ENCODE results near the gene CCDC120. TPM values are rescaled to one million over a fixed set of nuclear protein-coding genes. Genes with fewer than 3 reads are reported as not detected.

The CCDC120 gene
- polyA plus RNA-seq, 1 of the 3 experiments (the other 2 are of a cell fraction): 2.1 TPM

- H3K9ac ChIP-seq: no peak overlapping the region
- no peaks in the 10 kb centered on the region for H3K27me3 ChIP-seq (ENCODE audit: insufficient read depth)
- TF ChIP-seq MEF2A (IDR thresholded peaks at IDR 0.05; ENCODE audit: borderline replicate concordance, low read depth): no peak
- no peak for TF ChIP-seq GABPA (IDR thresholded peaks at IDR 0.05; ENCODE audit: low read depth)
- TF ChIP-seq PBX3 (IDR thresholded peaks at IDR 0.05): no peak
- no peak for TF ChIP-seq TAF1 (IDR thresholded peaks at IDR 0.05; ENCODE audit: borderline replicate concordance, low read depth, low read length)
- H3K79me2 ChIP-seq (ENCODE audit: insufficient read depth): no peaks in the 10 kb centered on the region
- WGBS (ENCODE audit: low lambda C conversion rate): 83% methylated on average over 6 of the region's 9 CpGs
- no peaks in the 10 kb centered on the region for H4K20me1 ChIP-seq (ENCODE audit: insufficient read depth)
- H3K9me3 ChIP-seq: no peaks in the 10 kb centered on the region
- POLR2A ChIA-PET: no interaction called here
- H3K36me3 ChIP-seq (replicated peaks in 1 of 2; ENCODE audit: control insufficient read depth in 1 of 2, insufficient read depth in 2 of 2, low read length in 1 of 2): no peaks in the 10 kb centered on the region
- H3K4me3 ChIP-seq (ENCODE audit: low read depth in 2 of 2, low read length in 1 of 2): no peak overlapping the region
- H2AFZ ChIP-seq (ENCODE audit: low read depth): no peak overlapping the region
- CTCF ChIA-PET: no interaction called here
- H3F3A ChIP-seq (replicated peaks; ENCODE audit: insufficient read depth): peaks cover 7% of the 10 kb centered on the region
- DNase-seq: no peak
- H3K4me2 ChIP-seq: no peak overlapping the region
- no peaks in the 10 kb centered on the region for H3K9me2 ChIP-seq
- H3K27ac ChIP-seq (ENCODE audit: low read depth in 2 of 2, low read length in 1 of 2): no peak overlapping the region
- H3K4me1 ChIP-seq (ENCODE audit: control insufficient read depth in 1 of 2, insufficient read depth in 2 of 2, low read depth in 1 of 2, low read length in 1 of 2): no peaks in the 10 kb centered on the region; a peak in 1 of 4 replicates
These were observed 43.4 kb downstream of the CCDC120 start for GRCh38 chrX:49102190-49102589.

- no peaks in the 10 kb centered on the region; a peak in 1 of 4 replicates for H3K4me1 ChIP-seq (ENCODE audit: control insufficient read depth in 1 of 2, insufficient read depth in 2 of 2, low read depth in 1 of 2, low read length in 1 of 2)
- 50% methylated on average over 3 of the region's 3 CpGs for WGBS (ENCODE audit: low lambda C conversion rate)
- no peak overlapping the region for H2AFZ ChIP-seq (ENCODE audit: low read depth)
These were observed 44.8 kb downstream of the CCDC120 start for GRCh38 chrX:49103637-49104036.

More at GRCh38 chrX:49103637-49104036, 44.8 kb downstream of the CCDC120 start:
- Histone ChIP-seq H3K36me3 (replicated peaks in 1 of 2; ENCODE audit: control insufficient read depth in 1 of 2, insufficient read depth in 2 of 2, low read length in 1 of 2) (no peaks in the 10 kb centered on the region), H3K27me3 (ENCODE audit: insufficient read depth) (no peaks in the 10 kb centered on the region), H3K4me2 (no peak overlapping the region), H3K79me2 (ENCODE audit: insufficient read depth) (no peaks in the 10 kb centered on the region), H3K9me3 (no peaks in the 10 kb centered on the region), H3K4me3 (ENCODE audit: low read depth in 2 of 2, low read length in 1 of 2) (no peak overlapping the region), H3F3A (replicated peaks; ENCODE audit: insufficient read depth) (peaks cover 7% of the 10 kb centered on the region), H3K27ac (ENCODE audit: low read depth in 2 of 2, low read length in 1 of 2) (no peak overlapping the region), H4K20me1 (ENCODE audit: insufficient read depth) (no peaks in the 10 kb centered on the region), H3K9ac (no peak overlapping the region), H3K9me2 (no peaks in the 10 kb centered on the region)
- TF ChIP-seq SIN3A (IDR thresholded peaks at IDR 0.05; ENCODE audit: borderline replicate concordance, low read depth, low read length) (no peak), CHD2 (IDR thresholded peaks at IDR 0.05; ENCODE audit: low read length, partially characterized antibody) (no peak), NRF1 (IDR thresholded peaks at IDR 0.05; ENCODE audit: low read depth, low read length) (no peak), POLR2AphosphoS5 (IDR thresholded peaks at IDR 0.05; ENCODE audit: low read depth, low read length) (no peak), CTCF (IDR thresholded peaks at IDR 0.05) (no peak), RCOR1 (IDR thresholded peaks at IDR 0.05; ENCODE audit: low read length) (no peak), FOXM1 (IDR thresholded peaks at IDR 0.05; ENCODE audit: low read depth) (no peak), YY1 (IDR thresholded peaks at IDR 0.05; ENCODE audit: low read depth) (no peak), MAX (IDR thresholded peaks at IDR 0.05; ENCODE audit: low read depth) (no peak)
- CTCF ChIA-PET: no interaction called here
- POLR2A ChIA-PET: interaction anchor here (0.6 kb wide), 1 partner anchor 10 kb away, joined by 4 read pairs; no protein-coding TSS in a partner anchor
- no peak for DNase-seq

All from SK-N-SH (cell line).